ENCODE results near the gene KLK11.

Gene KLK11

GRCh38 chr19:51030631-51031030 is 4.2 kb upstream of the KLK11 start:
- H3K9me3 ChIP-seq (ENCODE audit: control insufficient read depth in 2 of 2, low read length in 2 of 2): no peaks in the 10 kb centered on the region
- H3K36me3 ChIP-seq (ENCODE audit: control insufficient read depth in 2 of 2, insufficient read depth in 2 of 2, low read length in 2 of 2): no peaks in the 10 kb centered on the region
- H3K4me3 ChIP-seq (ENCODE audit: low read length in 2 of 2): no peak overlapping the region
- no peak overlapping the region for H3K9ac ChIP-seq (ENCODE audit: low read depth in 1 of 2, low read length in 2 of 2)
- H3K27ac ChIP-seq (ENCODE audit: low read depth in 2 of 2, low read length in 2 of 2): no peak overlapping the region
- no peaks in the 10 kb centered on the region for H3K4me1 ChIP-seq (ENCODE audit: control insufficient read depth in 2 of 2, insufficient read depth in 2 of 2, low read length in 2 of 2)
- H3K27me3 ChIP-seq (ENCODE audit: control insufficient read depth in 2 of 2, insufficient read depth in 2 of 2, low read length in 2 of 2): peaks cover 2 to 15% of the 10 kb centered on the region in 2 donors

DNA sequence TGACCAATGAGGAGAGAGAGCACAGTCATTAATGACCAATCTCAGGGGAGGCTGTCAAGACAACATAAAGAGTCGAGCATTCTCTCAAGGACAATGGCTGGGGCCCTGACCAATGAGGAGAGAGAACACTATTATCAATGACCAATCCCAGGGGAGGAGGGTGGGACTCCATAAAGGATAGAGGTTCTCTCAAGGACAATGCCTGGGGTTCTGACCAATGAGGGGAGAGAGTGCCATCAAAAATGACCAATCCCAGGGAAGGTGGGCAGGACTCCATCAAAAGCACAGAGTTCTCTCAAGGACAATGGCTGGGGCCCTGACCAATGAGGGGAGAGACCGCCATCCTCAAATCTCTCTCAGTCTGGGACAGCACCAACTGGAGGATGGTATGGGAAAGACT is 3.3 kb upstream of the KLK11 start:
- Histone ChIP-seq H3K4me1 (ENCODE audit: control insufficient read depth in 2 of 2, insufficient read depth in 2 of 2, low read length in 2 of 2) (no peaks in the 10 kb centered on the region), H3K36me3 (ENCODE audit: control insufficient read depth in 2 of 2, insufficient read depth in 2 of 2, low read length in 2 of 2) (no peaks in the 10 kb centered on the region), H3K4me3 (ENCODE audit: low read length in 2 of 2) (no peak overlapping the region), H3K27ac (ENCODE audit: low read depth in 2 of 2, low read length in 2 of 2) (no peak overlapping the region), H3K9ac (ENCODE audit: low read depth in 1 of 2, low read length in 2 of 2) (no peak overlapping the region), H3K27me3 (ENCODE audit: control insufficient read depth in 2 of 2, insufficient read depth in 2 of 2, low read length in 2 of 2) (peaks cover 2 to 14% of the 10 kb centered on the region in 2 donors), H3K9me3 (ENCODE audit: control insufficient read depth in 2 of 2, low read length in 2 of 2) (no peaks in the 10 kb centered on the region)

DNA sequence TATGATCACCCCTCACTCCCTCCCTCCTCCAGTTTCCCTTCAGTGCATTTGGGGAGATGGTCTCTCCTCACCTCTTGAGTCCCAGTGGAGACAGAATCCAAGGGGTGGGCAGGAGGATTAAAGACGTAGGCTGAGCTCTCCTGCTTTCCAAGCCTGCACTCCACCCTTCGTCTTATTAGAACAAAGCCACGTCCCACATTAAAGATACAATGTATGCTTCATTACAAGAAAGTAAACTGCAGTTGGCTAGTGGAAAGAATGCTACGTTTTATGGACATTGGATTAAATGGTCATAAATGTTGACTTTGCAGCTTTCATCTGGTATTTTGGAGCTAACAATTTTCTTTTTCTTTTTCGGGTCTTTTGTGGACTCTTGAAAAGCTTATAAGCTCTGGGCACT is 1.5 kb upstream of the KLK11 start:
- H3K4me3 ChIP-seq (ENCODE audit: low read length in 2 of 2): no peak overlapping the region
- no peaks in the 10 kb centered on the region for H3K36me3 ChIP-seq (ENCODE audit: control insufficient read depth in 2 of 2, insufficient read depth in 2 of 2, low read length in 2 of 2)
- H3K27ac ChIP-seq (ENCODE audit: low read depth in 2 of 2, low read length in 2 of 2): no peak overlapping the region
- H3K9ac ChIP-seq (ENCODE audit: low read depth in 1 of 2, low read length in 2 of 2): no peak overlapping the region
- H3K27me3 ChIP-seq (ENCODE audit: control insufficient read depth in 2 of 2, insufficient read depth in 2 of 2, low read length in 2 of 2): peaks cover 0 to 12% of the 10 kb centered on the region in 2 donors
- no peaks in the 10 kb centered on the region for H3K9me3 ChIP-seq (ENCODE audit: control insufficient read depth in 2 of 2, low read length in 2 of 2)
- H3K4me1 ChIP-seq (ENCODE audit: control insufficient read depth in 2 of 2, insufficient read depth in 2 of 2, low read length in 2 of 2): no peaks in the 10 kb centered on the region

GRCh38 chr19:51027126-51027806 is 850 bp upstream of the KLK11 start:
- no peak overlapping the region for H3K4me3 ChIP-seq (ENCODE audit: low read length in 2 of 2)
- H3K36me3 ChIP-seq (ENCODE audit: control insufficient read depth in 2 of 2, insufficient read depth in 2 of 2, low read length in 2 of 2): no peaks in the 10 kb centered on the region
- peaks cover 0 to 12% of the 10 kb centered on the region in 2 donors for H3K27me3 ChIP-seq (ENCODE audit: control insufficient read depth in 2 of 2, insufficient read depth in 2 of 2, low read length in 2 of 2)
- H3K9ac ChIP-seq (ENCODE audit: low read depth in 1 of 2, low read length in 2 of 2): no peak overlapping the region
- no peaks in the 10 kb centered on the region for H3K4me1 ChIP-seq (ENCODE audit: control insufficient read depth in 2 of 2, insufficient read depth in 2 of 2, low read length in 2 of 2)
- no peaks in the 10 kb centered on the region for H3K9me3 ChIP-seq (ENCODE audit: control insufficient read depth in 2 of 2, low read length in 2 of 2)
- no peak overlapping the region for H3K27ac ChIP-seq (ENCODE audit: low read depth in 2 of 2, low read length in 2 of 2)

DNA sequence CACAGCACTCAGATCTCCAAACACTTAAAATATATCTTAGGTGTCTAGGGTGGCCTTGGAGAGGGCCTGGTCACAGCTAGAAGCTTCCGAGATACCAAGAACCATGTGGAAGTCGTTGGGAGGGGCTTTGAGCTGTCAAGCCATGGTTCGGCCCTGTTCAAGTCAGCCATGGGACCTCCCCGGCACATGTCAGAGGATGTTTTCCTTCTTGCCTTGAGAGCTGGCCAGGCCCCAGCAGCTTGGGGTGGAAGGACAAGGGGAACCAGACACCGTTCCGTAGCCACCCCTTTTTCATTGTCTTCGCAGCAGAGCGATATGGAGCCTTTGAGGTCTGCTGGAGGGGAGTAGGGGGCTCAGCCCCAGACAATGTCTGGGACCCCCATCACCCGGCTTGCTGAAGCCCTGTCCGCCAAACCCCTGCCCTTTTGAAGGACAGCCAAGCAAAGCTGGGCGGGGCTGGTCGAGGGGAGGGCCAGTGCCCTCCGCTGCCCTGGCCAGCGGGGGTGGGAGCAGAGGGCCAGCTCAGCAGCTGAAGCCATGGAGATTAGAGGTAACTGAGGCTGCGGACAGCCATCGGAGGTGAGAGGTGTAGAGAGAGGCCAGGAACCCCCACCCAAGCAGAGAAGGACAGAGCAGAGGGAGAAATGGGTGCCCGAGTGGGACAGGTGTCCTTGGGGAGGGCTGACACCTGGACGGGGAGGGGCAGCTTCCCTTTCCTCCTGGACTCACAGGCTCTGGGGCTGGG is 435 bp downstream of the KLK11 start:
- no peak overlapping the region for H3K4me3 ChIP-seq (ENCODE audit: low read length in 2 of 2)
- peaks cover 0 to 12% of the 10 kb centered on the region in 2 donors for H3K27me3 ChIP-seq (ENCODE audit: control insufficient read depth in 2 of 2, insufficient read depth in 2 of 2, low read length in 2 of 2)
- H3K4me1 ChIP-seq (ENCODE audit: control insufficient read depth in 2 of 2, insufficient read depth in 2 of 2, low read length in 2 of 2): no peaks in the 10 kb centered on the region
- no peaks in the 10 kb centered on the region for H3K9me3 ChIP-seq (ENCODE audit: control insufficient read depth in 2 of 2, low read length in 2 of 2)
- H3K27ac ChIP-seq (ENCODE audit: low read depth in 2 of 2, low read length in 2 of 2): no peak overlapping the region
- H3K36me3 ChIP-seq (ENCODE audit: control insufficient read depth in 2 of 2, insufficient read depth in 2 of 2, low read length in 2 of 2): no peaks in the 10 kb centered on the region
- H3K9ac ChIP-seq (ENCODE audit: low read depth in 1 of 2, low read length in 2 of 2): no peak overlapping the region

GRCh38 chr19:51025401-51025800 is 1.0 kb downstream of the KLK11 start:
- no peak overlapping the region for H3K4me3 ChIP-seq (ENCODE audit: low read length in 2 of 2)
- H3K9ac ChIP-seq (ENCODE audit: low read depth in 1 of 2, low read length in 2 of 2): no peak overlapping the region
- H3K36me3 ChIP-seq (ENCODE audit: control insufficient read depth in 2 of 2, insufficient read depth in 2 of 2, low read length in 2 of 2): no peaks in the 10 kb centered on the region
- no peaks in the 10 kb centered on the region for H3K9me3 ChIP-seq (ENCODE audit: control insufficient read depth in 2 of 2, low read length in 2 of 2)
- no peaks in the 10 kb centered on the region for H3K4me1 ChIP-seq (ENCODE audit: control insufficient read depth in 2 of 2, insufficient read depth in 2 of 2, low read length in 2 of 2)
- H3K27me3 ChIP-seq (ENCODE audit: control insufficient read depth in 2 of 2, insufficient read depth in 2 of 2, low read length in 2 of 2): peaks cover 0 to 12% of the 10 kb centered on the region in 2 donors
- H3K27ac ChIP-seq (ENCODE audit: low read depth in 2 of 2, low read length in 2 of 2): no peak overlapping the region

- H3K4me3 ChIP-seq (ENCODE audit: low read length in 2 of 2): no peak overlapping the region
- H3K27me3 ChIP-seq (ENCODE audit: control insufficient read depth in 2 of 2, insufficient read depth in 2 of 2, low read length in 2 of 2): peaks cover 3 to 17% of the 10 kb centered on the region in 2 donors
- H3K36me3 ChIP-seq (ENCODE audit: control insufficient read depth in 2 of 2, insufficient read depth in 2 of 2, low read length in 2 of 2): no peaks in the 10 kb centered on the region
- H3K4me1 ChIP-seq (ENCODE audit: control insufficient read depth in 2 of 2, insufficient read depth in 2 of 2, low read length in 2 of 2): no peaks in the 10 kb centered on the region
- H3K27ac ChIP-seq (ENCODE audit: low read depth in 2 of 2, low read length in 2 of 2): no peak overlapping the region
- H3K9me3 ChIP-seq (ENCODE audit: control insufficient read depth in 2 of 2, low read length in 2 of 2): no peaks in the 10 kb centered on the region
- H3K9ac ChIP-seq (ENCODE audit: low read depth in 1 of 2, low read length in 2 of 2): no peak overlapping the region
Measured at GRCh38 chr19:51024924-51025323, 1.5 kb downstream of the KLK11 start.

- Histone ChIP-seq H3K27ac (ENCODE audit: low read depth in 2 of 2, low read length in 2 of 2) (no peak overlapping the region), H3K4me3 (ENCODE audit: low read length in 2 of 2) (no peak overlapping the region), H3K27me3 (ENCODE audit: control insufficient read depth in 2 of 2, insufficient read depth in 2 of 2, low read length in 2 of 2) (peaks cover 6 to 18% of the 10 kb centered on the region in 2 donors), H3K9ac (ENCODE audit: low read depth in 1 of 2, low read length in 2 of 2) (no peak overlapping the region), H3K4me1 (ENCODE audit: control insufficient read depth in 2 of 2, insufficient read depth in 2 of 2, low read length in 2 of 2) (peaks cover 0 to 3% of the 10 kb centered on the region in 2 donors), H3K9me3 (ENCODE audit: control insufficient read depth in 2 of 2, low read length in 2 of 2) (no peaks in the 10 kb centered on the region), H3K36me3 (ENCODE audit: control insufficient read depth in 2 of 2, insufficient read depth in 2 of 2, low read length in 2 of 2) (no peaks in the 10 kb centered on the region)
Measured at GRCh38 chr19:51023946-51024345, 2.5 kb downstream of the KLK11 start.

GRCh38 chr19:51022526-51022925 is 3.9 kb downstream of the KLK11 start:
- no peaks in the 10 kb centered on the region for H3K36me3 ChIP-seq (ENCODE audit: control insufficient read depth in 2 of 2, insufficient read depth in 2 of 2, low read length in 2 of 2)
- H3K9me3 ChIP-seq (ENCODE audit: control insufficient read depth in 2 of 2, low read length in 2 of 2): no peaks in the 10 kb centered on the region
- H3K27me3 ChIP-seq (ENCODE audit: control insufficient read depth in 2 of 2, insufficient read depth in 2 of 2, low read length in 2 of 2): peaks cover 8 to 21% of the 10 kb centered on the region in 2 donors
- H3K4me3 ChIP-seq (ENCODE audit: low read length in 2 of 2): no peak overlapping the region
- peaks cover 0 to 3% of the 10 kb centered on the region in 2 donors for H3K4me1 ChIP-seq (ENCODE audit: control insufficient read depth in 2 of 2, insufficient read depth in 2 of 2, low read length in 2 of 2)
- no peak overlapping the region for H3K9ac ChIP-seq (ENCODE audit: low read depth in 1 of 2, low read length in 2 of 2)
- no peak overlapping the region for H3K27ac ChIP-seq (ENCODE audit: low read depth in 2 of 2, low read length in 2 of 2)

- Histone ChIP-seq H3K27ac (ENCODE audit: low read depth in 2 of 2, low read length in 2 of 2) (no peak overlapping the region), H3K9me3 (ENCODE audit: control insufficient read depth in 2 of 2, low read length in 2 of 2) (no peaks in the 10 kb centered on the region), H3K36me3 (ENCODE audit: control insufficient read depth in 2 of 2, insufficient read depth in 2 of 2, low read length in 2 of 2) (no peaks in the 10 kb centered on the region), H3K9ac (ENCODE audit: low read depth in 1 of 2, low read length in 2 of 2) (no peak overlapping the region), H3K27me3 (ENCODE audit: control insufficient read depth in 2 of 2, insufficient read depth in 2 of 2, low read length in 2 of 2) (peaks cover 15 to 22% of the 10 kb centered on the region in 2 donors), H3K4me3 (ENCODE audit: low read length in 2 of 2) (no peak overlapping the region), H3K4me1 (ENCODE audit: control insufficient read depth in 2 of 2, insufficient read depth in 2 of 2, low read length in 2 of 2) (peaks cover 0 to 3% of the 10 kb centered on the region in 2 donors)
Measured at GRCh38 chr19:51020988-51021651, 5.3 kb downstream of the KLK11 start.
